ENCODE measurements around the gene SNX30.

The SNX30 gene

GRCh38 chr9:112750016-112750763 lies at the start of gene SNX30:
TSS of gene SNX30 (plus strand) at chr9:112750760. CDS start at chr9:112751002, 242 bp downstream.
- Histone ChIP-seq H3K9me3 (ENCODE audit: insufficient read depth, low read depth, low read length) (no peaks in the 10 kb centered on the region), H3F3A (ENCODE audit: low read depth) (no peaks in the 10 kb centered on the region), H3K27me3 (ENCODE audit: insufficient read depth, low read length, poor library complexity, severe bottlenecking) (no peaks in the 10 kb centered on the region), H3K36me3 (ENCODE audit: insufficient read depth, low read length) (no peaks in the 10 kb centered on the region), H3K9ac (ENCODE audit: low read depth, low read length, poor library complexity, severe bottlenecking) (peak within 1 kb of the TSS; percentile 76), H3K9me2 (replicated peaks; ENCODE audit: low read depth, low read length) (no peaks in the 10 kb centered on the region), H3K4me1 (ENCODE audit: insufficient read depth, low read length, poor library complexity, severe bottlenecking) (peaks cover 40% of the 10 kb centered on the region), H3K4me2 (ENCODE audit: low read depth, low read length, poor library complexity, severe bottlenecking) (peak within 1 kb of the TSS; percentile 86), H2AFZ (ENCODE audit: low read length) (peak within 1 kb of the TSS; percentile 96), H4K20me1 (ENCODE audit: insufficient read depth, low read length, poor library complexity, severe bottlenecking) (peaks cover 3% of the 10 kb centered on the region), H3K4me3 (ENCODE audit: low read length, poor library complexity, severe bottlenecking) (peak within 1 kb of the TSS; percentile 86), H3K79me2 (ENCODE audit: insufficient read depth, low read length) (no peaks in the 10 kb centered on the region)
- TF ChIP-seq CTCF (conservative IDR thresholded peaks at IDR 0.05; ENCODE audit: low read length): no peak
- TF ChIP-seq EZH2phosphoT487 (IDR thresholded peaks at IDR 0.05; ENCODE audit: borderline replicate concordance): no peak

- Histone ChIP-seq H3K9me3 (ENCODE audit: insufficient read depth, low read depth, low read length) (no peaks in the 10 kb centered on the region), H2AFZ (ENCODE audit: low read length) (no peak overlapping the region), H3K4me1 (ENCODE audit: insufficient read depth, low read length, poor library complexity, severe bottlenecking) (peaks cover 4% of the 10 kb centered on the region), H4K20me1 (ENCODE audit: insufficient read depth, low read length, poor library complexity, severe bottlenecking) (peaks cover 5% of the 10 kb centered on the region), H3K9me2 (replicated peaks; ENCODE audit: low read depth, low read length) (no peaks in the 10 kb centered on the region), H3K79me2 (ENCODE audit: insufficient read depth, low read length) (peaks cover 34% of the 10 kb centered on the region; the same call in 1 of the 2 replicates), H3K27me3 (ENCODE audit: insufficient read depth, low read length, poor library complexity, severe bottlenecking) (no peaks in the 10 kb centered on the region), H3K36me3 (ENCODE audit: insufficient read depth, low read length) (peaks cover 12% of the 10 kb centered on the region), H3F3A (ENCODE audit: low read depth) (no peaks in the 10 kb centered on the region), H3K4me2 (ENCODE audit: low read depth, low read length, poor library complexity, severe bottlenecking) (no peak overlapping the region), H3K4me3 (ENCODE audit: low read length, poor library complexity, severe bottlenecking) (no peak overlapping the region), H3K9ac (ENCODE audit: low read depth, low read length, poor library complexity, severe bottlenecking) (no peak overlapping the region)
- TF ChIP-seq EZH2phosphoT487 (IDR thresholded peaks at IDR 0.05; ENCODE audit: borderline replicate concordance) (no peak), CTCF (conservative IDR thresholded peaks at IDR 0.05; ENCODE audit: low read length) (no peak)
These were observed 47.3 kb upstream of the SNX30 start for GRCh38 chr9:112703304-112703703.

GRCh38 chr9:112705768-112706427 lies 44.7 kb upstream of the SNX30 start:
- Histone ChIP-seq H3K9ac (ENCODE audit: low read depth, low read length, poor library complexity, severe bottlenecking) (no peak overlapping the region), H3K36me3 (ENCODE audit: insufficient read depth, low read length) (peaks cover 7% of the 10 kb centered on the region; the same call in 1 of the 2 replicates), H3F3A (ENCODE audit: low read depth) (no peaks in the 10 kb centered on the region), H3K4me2 (ENCODE audit: low read depth, low read length, poor library complexity, severe bottlenecking) (no peak overlapping the region), H3K4me1 (ENCODE audit: insufficient read depth, low read length, poor library complexity, severe bottlenecking) (peaks cover 13% of the 10 kb centered on the region), H3K4me3 (ENCODE audit: low read length, poor library complexity, severe bottlenecking) (no peak overlapping the region), H4K20me1 (ENCODE audit: insufficient read depth, low read length, poor library complexity, severe bottlenecking) (peaks cover 15% of the 10 kb centered on the region), H3K27me3 (ENCODE audit: insufficient read depth, low read length, poor library complexity, severe bottlenecking) (no peaks in the 10 kb centered on the region), H2AFZ (ENCODE audit: low read length) (no peak overlapping the region), H3K79me2 (ENCODE audit: insufficient read depth, low read length) (peaks cover 50% of the 10 kb centered on the region; the same call in 1 of the 2 replicates), H3K9me3 (ENCODE audit: insufficient read depth, low read depth, low read length) (no peaks in the 10 kb centered on the region), H3K9me2 (replicated peaks; ENCODE audit: low read depth, low read length) (no peaks in the 10 kb centered on the region)
- TF ChIP-seq CTCF (conservative IDR thresholded peaks at IDR 0.05; ENCODE audit: low read length) (peak; percentile 40), EZH2phosphoT487 (IDR thresholded peaks at IDR 0.05; ENCODE audit: borderline replicate concordance) (no peak)
